G401.6 (cell line): Measurements from ENCODE around the gene PPFIBP2.

ENCODE experiments used
- FAIRE-seq: peaks from 2 replicates; lab custom pipeline; 2012; peaks lifted over from hg19 to GRCh38; lab: Jason Lieb, UNC

The PPFIBP2 gene

DNA sequence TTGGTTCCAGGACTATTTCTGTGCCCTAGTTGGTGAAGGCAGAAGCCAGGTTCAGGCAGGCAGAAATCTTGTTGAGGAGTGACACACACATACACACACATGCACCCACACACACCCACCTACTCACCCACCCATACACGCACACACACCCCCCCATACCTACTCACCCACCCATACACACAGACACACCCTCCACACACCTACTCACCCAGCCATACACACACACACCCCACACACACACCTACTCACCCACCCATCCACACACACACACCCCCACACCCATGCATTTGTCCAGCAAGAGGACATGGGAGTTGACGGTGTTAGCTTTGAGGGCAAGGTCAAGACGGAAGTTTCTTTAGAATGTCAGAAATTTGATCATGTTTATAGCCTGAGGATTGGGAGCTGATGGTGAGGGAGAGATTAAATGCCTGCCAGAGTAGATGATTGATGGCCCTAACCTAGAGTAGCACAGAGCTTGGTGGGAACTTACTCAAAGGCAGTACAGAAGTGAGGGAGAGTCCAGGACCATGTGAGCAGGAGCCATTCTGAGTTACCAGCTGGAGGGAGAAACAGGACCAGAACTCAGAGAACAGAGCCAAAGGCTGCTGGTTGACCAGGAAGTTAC lies 90.6 kb downstream of the PPFIBP2 start:
- no peak for FAIRE-seq

DNA sequence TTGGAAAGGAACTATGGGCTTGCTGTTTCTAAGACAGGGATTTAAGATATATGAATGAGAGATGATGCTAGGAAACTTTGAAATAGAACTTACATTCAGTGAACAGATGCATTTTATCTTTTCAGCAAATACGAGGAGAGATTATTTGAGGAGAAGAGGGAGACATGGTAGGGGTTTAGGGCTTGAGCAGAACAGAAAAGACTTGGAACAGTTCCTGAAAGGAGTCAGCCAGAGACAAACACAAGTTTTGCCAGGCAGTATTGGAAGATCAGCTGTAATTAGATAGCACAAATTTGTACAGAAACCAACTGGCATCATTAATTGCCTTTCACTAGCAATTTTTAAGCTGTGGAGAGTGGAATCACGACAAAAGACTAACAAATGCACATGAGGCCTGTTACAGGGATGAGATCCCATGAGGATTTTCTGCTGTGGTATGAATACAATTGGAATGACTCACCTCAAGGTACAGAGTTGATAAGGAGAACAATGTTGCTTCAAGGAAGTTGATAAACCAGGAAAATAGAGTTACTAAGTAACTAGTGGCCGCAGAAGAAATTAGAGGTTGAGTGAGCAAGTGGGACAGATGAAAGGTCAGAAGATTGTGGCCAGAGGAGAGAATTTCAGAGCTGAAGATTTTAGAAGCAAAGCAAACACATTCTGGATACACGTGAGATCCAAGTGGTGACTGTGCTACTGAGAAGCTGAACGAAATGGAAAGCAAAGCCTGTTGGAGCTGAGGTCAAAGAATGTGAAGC lies 91.6 kb downstream of the PPFIBP2 start:
- FAIRE-seq, result no peak

DNA sequence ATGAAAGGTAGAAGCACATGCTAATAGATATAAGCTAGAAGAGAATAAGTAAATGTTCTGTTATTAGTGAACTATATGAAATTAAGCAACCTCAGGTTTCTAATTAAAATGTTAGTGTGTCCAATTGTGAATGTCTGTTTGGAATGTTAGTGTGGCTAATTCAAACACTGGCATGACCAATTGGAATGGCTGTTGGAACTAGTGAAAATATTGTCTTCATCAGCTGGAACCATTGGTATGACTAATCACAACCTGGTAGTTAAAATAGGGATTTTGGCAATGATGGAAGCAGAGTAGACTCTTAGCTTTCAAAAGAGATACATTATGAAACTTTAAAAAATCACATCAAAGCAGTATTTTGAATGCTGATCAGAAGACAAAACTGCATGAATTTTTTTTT lies 92.7 kb downstream of the PPFIBP2 start:
- FAIRE-seq, result no peak

DNA sequence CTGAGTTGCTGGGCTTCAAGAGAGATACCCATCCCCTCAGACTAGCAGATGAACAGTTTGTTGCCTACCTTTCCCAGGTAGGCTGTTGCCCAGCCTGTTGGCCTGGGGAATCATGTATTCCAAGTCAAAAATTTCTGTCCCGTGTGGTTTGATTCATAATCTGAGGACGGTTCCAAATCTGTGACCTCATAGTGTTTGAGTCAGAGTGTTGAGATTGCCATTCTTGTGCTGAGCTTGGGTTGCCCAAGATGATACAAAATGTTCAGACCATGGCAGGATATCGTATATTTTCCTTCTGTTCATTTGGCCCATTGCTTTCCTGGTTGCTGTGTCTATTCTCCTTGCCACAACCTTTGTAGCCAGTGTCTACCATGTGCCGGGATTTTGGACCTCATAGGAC lies 95.2 kb downstream of the PPFIBP2 start:
- no peak for FAIRE-seq

DNA sequence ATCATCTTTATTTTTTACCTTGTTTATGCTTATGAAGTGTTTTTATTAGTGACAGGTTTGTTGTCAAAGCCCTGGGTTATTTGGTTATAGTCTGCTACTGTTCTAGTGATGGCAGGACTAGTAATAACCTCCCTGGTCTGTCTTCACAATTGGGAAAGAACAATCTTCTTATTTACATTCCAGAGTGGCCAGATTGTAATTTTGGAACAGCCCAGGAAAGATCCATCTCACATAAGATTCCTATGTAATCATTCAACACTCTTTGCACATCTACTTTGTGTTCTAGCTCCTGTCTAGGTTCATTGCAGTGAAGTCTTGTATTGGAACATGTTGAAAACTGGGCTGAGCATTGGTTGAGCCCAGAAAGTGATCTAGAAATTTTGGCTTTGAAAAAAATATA lies 95.7 kb downstream of the PPFIBP2 start:
- FAIRE-seq, result no peak

DNA sequence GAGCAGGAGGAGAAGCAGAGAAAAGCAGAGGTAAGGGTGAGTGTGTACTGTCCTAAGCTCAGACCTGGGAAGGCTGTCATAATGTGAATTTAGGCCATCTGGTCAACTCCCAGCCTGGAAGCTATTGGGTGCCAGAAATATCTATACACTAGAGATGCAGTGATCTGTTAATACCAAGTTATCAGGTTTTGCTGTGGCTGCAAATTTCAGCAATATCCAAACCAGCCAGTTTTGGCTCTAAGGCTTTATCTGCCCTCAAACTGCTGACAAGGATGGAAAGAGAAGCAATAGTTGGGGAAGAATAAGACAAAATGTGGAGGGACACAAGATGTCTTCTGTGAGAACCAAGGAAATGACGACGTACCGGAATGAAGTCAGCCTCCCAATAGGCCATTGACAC lies 96.6 kb downstream of the PPFIBP2 start:
- FAIRE-seq, result no peak

DNA sequence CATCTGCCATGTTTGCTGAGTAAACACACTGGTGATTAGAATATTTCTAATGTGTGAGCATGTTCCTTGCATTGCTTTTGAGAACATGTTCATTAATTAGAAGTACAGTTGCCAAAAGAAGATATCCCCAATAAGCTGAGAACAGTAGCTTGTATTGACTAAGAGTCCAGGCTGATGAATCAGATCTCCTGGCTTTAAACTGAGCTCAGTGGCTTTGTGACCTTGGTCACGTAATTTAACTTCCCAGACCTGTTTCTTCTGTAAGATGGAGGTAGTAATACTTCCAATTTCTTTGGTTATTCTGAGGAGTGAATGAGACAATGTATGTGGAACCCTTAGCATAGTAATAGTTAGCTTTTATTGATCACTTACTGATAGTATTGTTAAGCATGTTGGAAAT lies 97.6 kb downstream of the PPFIBP2 start:
- no peak for FAIRE-seq

DNA sequence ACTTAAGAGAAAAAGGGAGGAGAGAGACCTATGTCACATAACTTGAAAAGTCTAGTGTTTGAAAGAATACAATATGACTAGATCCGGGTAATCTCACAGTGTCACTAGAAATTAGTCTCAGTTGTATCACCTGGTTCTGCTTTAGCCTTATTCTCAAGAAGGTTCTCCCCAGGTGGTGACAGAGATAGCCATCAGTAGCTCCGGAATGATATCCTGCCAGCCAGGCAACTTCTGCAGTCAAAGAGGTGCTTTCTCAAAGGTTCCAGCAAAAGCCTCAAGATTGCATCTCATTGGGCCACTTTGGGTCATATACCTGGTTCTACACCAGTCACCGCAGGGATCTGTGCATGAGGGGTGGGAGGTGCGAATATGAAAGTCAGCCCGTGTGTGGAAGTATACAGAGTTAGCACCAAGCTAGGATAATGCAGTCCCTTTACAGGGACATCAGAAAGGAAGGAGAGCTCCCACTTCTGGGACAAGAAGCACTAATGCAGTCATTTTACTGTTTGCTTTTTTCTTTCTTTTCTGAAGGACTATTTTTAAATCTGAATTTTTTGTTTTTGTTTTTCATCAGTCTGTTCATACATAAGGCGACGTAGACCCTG lies 98.4 kb downstream of the PPFIBP2 start:
- FAIRE-seq, result no peak

DNA sequence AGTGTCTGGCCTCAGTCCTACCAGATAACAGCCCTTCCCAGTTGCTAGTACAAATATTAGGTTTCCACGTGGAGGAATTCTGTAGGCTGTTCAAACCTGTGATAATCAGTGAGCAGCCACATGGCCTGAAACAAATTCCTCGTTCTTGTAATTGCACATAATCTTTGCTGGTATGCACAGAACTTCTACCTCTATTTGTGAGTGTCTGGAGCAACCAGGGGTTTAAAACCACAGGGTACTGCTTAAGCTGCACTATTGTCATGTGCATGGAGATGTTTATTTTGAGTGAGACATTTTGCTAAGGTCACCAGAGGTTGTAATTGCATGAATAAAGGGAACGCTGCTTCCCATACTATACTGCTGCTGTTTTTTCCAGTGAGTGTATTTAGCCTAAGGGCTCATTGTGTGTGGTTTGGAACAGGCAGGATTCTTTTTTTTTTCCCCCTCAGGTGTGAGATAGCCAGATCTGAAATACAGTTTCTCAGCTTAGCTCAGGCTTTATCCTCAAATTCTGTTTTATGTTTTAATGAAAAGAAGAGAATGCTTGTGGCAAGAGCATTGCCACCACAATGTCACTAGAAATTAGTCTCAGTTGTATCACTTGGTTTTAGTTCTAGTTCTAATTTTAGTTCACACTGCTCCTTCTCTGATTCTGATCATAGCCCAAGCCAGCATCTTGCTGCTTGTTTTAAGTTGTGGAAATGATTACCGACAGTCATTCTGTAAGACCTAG lies 99.0 kb downstream of the PPFIBP2 start:
- peak; percentile 88 for FAIRE-seq

DNA sequence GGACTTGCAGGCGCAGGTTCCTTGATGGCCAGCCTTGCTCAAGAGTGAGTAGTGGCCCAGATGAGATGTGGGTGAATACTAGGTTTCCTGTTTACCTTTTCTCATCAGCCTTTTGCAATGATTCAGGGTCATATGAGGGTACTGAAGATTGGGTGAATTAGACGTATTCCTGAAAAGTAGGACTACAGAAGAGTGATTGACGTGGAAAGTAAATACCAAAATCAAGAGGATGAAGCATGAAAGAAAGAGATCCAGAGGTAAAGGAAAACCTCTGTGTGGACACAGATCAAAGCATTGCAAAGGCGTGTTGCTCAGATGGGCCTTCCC lies 99.6 kb downstream of the PPFIBP2 start:
- no peak for FAIRE-seq

DNA sequence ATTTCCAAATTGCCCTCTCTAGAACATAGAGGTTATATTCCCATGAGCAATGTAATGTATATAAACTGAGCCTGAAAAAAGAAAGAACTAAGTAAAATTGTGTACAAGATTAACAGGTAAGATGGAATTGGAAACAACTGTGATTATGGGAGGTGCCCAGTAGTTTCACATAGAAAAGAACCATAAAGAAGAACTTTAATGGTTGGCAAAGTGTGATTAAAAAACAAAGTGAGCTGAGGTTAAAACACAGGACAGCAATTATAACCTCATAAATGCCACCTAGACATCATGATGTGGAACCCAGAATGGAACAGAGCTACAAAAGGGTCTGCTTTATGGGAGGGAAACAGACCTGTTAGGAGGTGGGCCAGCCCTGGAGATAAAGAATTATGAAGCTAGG lies 100.9 kb downstream of the PPFIBP2 start:
- no peak for FAIRE-seq

DNA sequence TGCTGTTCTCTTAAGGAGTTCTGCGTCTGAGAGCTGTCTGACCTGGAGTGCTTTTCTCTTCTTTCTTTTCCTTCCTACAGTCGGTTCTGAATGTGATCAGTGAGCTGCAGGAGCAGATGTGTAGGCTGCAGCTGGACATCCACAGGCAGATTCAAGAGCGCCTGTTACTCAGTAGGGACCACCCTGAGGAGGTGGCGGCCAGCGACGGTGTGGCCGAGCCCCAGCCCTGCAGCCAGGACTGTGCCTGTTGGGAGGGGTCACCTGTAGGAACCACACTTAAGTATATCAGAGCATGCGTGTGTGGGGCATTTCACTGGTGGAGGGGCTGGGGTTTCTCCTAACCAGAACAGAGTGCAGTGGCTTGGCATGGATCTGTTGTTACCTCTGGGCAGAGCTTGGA lies 103.2 kb downstream of the PPFIBP2 start:
- FAIRE-seq, result no peak

DNA sequence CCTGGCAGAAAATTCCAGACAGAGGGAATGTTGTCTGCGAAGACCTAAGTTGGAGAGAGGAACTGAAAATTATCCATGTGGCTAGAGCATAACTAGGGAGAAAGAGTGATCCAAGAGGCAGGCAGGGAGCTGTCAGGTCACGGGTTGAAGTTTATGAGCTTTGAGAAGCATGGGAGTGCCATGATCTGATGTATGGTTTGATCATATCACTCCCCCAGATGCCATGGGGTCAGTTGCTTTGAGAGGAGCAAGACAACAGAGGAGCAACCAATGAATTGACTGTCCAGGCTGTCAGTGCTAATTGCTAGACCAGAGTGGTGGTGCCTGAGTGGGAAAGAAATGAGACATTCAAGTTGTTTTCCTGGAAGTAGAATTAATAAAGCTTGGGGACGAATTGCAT lies 105.5 kb downstream of the PPFIBP2 start:
- no peak for FAIRE-seq

DNA sequence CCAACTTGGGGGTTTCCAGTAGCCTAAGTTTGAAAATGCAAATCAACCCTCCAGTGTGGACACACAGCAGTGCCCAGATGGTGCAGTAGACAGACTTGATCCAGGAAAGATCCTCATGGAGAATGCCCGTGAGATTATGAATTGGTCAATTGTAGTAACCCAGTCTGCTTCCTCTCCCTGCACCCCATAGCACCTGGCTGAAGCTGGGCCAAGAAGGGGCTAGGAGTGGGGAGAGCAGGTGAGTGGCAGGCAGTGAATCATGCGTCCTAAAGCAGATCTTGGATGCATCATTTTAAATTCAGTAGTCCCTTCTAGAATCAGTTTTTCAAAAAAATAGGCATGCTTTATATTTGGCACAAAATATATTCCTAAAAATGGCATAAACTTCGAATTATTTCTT lies 107.3 kb downstream of the PPFIBP2 start:
- FAIRE-seq, result no peak

DNA sequence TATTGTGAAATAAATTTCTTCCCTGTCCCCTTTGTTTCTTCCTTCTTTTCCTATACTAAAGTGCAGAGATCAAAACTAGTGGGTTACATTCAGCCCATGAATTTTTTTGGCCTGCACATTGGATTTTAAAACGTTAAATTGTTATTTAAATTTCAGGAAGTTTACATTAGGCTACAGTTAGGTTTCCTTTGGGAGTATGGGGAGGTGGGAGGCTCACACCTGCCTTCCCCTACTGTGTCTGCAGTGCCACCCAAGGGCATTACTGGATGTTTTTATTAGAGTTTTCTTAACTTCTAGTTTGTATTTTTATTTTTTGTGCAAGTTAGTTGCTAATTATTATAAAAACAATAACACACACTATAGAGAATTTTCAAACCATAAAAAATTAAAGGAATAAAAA lies 107.8 kb downstream of the PPFIBP2 start:
- no peak for FAIRE-seq

DNA sequence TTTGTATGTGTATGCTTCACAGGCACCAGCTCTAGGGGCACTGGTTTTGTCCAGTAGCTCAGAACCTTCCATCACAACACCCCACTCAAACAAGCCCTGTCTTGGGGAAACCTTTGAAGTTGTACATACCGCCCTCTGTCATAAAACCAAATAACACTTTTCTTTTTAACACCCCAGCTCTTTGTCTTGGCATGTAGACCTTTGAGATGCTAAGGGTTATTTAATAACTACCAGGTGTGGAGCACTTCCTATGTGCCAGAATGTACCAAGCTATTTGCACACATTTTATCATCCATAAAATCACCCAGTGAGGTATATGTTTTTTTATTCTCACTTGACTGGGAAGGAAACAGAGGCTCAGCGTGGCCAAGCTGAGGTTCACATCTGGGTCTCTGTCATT lies 108.9 kb downstream of the PPFIBP2 start:
- FAIRE-seq, result no peak

DNA sequence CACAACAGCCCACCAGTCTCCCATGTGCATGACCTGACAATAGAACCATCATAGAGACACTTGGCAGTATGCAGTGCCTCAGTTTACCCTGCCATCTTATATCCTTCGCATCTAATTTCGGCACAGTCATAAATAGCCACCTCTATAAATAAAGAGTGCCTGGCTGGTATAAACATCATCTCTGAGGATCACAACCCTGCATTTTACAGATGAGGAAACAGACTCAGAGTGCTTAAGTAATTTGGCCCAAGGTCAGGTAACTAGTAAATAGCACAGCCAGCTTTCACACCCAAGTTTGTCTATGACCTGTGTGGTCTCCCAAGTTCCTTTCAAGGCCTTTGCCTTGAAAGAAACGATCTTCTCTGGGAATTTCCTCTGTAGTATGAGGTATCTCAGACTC lies 114.9 kb downstream of the PPFIBP2 start:
- no peak for FAIRE-seq

DNA sequence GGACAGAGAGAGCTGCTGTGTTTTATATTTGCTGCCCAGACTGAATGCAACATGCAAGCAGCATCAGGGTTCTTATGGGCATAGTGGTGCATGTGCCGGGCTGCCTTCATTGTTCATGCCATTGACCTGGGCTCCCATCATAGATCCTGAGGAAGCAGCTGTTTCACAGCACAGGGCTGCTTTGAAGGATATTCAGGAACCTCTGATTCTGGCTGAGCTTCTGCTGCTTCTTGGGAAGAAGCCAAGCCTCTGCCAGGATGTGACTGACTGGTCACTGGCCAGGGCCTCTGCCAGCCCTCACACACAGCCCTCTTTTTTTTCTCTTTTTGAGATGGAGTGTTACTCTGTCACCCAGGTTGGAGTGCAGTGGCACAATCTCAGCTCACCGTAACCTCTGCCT lies 116.2 kb downstream of the PPFIBP2 start:
- no peak for FAIRE-seq

DNA sequence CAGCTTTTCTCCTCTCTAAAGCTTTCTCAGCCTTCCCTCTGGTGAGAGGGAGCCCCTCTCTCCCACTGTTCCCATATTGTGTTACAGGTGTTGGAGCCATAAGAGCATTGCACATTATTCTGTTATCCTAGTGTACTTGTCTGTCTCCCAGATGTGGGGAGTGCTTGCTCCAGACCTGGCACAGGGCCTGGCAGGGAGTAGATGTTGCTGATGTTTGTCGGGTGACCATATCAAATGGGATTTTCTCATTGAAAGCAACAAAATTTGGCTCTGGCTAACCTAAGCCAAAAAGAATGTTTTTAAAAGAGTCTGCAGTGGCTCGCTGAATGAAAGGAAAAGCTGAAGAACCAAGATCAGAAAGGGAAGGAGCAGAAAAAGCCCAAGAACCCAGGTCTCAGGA lies 118.4 kb downstream of the PPFIBP2 start:
- no peak for FAIRE-seq

DNA sequence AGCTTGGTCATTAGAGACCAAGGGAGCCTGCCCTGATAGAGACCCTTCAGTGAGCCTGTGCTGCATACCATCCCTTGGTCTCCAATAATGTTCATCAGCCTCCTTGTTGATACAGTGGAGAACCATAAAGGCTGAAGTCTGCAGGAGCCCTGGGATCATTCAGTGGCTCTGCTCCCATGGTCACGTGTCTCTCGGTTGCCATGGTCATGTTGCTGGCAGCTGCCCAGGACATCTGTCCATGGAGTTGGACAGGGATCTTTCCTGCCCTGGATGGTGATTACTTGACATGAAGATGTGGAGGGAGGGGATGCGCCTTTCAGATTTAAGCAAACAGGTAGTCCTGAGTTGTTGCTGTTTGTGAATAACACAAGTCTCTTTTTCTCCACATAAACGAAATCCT lies 121.3 kb downstream of the PPFIBP2 start:
- FAIRE-seq, result no peak

DNA sequence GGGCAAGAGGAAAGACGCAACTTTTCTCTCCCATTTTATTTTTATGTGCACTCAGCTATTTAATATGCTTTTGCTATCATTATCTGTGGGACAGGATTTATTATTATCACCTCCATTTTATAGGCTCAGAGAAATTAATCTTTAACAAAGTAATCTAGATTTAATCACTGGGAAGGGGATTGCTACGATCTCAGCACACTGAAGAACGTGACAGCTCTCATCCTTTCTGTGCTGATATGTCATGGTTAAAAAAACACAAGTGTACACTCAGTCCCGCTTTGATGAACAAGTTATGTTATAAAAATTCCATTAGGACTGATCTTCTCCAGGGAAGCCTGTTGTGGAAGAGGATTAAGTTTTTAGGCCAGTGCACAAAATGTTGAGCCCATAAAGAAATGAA lies 121.9 kb downstream of the PPFIBP2 start:
- FAIRE-seq, result no peak

DNA sequence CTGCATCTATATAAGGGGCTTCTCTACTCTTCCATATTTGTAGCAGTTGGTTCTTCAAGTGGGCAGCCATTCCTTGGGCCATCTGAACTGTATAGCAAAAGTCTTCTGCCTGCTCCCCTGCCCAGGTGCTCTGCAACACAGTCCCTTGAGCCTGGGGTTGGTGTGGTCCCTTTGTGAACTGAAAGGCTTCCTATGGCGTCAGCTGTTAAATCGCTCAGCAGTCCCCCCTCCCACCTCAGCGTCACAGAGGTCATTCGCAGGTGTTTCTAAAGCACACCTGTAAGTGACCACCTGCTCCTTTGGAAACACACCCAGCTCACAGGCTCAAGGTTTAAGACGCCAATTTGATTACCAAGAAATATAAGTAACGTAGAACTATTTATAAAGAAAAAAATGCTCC lies 122.6 kb downstream of the PPFIBP2 start:
- no peak for FAIRE-seq

DNA sequence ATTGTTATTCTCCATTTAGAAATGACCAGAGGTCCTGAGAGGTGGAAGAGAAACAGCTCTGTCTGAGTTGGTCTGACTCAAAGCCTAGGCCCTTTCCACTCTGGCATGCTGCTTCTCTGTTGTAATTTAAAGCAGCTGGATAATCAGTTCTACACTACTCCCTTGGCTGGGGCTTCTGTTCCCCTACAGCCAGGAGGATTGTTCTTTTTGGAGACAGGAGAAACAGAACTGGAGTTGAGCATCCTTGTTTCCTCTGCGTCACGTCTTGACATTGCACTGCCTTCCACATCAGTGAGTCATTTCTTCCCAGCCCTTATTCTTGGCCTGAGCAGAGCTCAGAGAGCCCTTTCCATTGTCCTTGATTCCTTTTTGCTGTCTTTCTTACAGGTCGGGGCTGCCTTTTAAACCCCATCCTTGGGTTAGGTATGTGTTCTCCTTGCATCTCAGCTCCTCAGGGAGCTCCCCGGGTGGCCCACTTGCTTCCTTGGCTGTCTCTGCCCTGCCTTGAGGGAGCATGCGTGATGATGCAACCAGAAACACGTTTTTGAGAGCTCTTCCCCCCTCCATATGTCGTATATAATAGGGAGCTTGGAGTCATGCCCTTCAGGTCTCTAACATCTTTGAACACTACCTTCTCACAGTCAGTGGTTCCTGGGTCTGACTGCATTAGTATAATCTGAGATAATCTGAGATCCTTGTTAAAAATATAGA lies 123.8 kb downstream of the PPFIBP2 start:
- FAIRE-seq, result no peak
